K562 (cell line): ENCODE measurements around the gene RNF112. TPM values are rescaled to one million over a fixed set of nuclear protein-coding genes. Genes with fewer than 3 reads are reported as not detected.

Experiments used
- CCNT2 ChIP-seq: IDR thresholded peaks from 2 replicates; pipeline ENCODE4 v1.6.1; 2011; ENCODE audit warnings: borderline replicate concordance, low read depth, mild to moderate bottlenecking, moderate library complexity, mixed read lengths, low read length; ENCODE audit not compliant: insufficient read length; ENCODE audit errors: extremely low read depth
- CREM ChIP-seq: IDR thresholded peaks from 2 replicates; pipeline ENCODE4 v1.6.1; 2014; ENCODE audit warnings: antibody characterized with exemption, low read depth
- DIDO1 ChIP-seq: fragments of 450-650 bp; IDR thresholded peaks from 2 replicates; pipeline ENCODE4 v1.6.1; 2016; ENCODE audit warnings: low read depth, missing biosample characterization, missing genetic modification characterization
- EP400 ChIP-seq: fragments of 450-650 bp; IDR thresholded peaks from 2 replicates; pipeline ENCODE4 v1.6.1; 2017; ENCODE audit warnings: antibody characterized with exemption, mild to moderate bottlenecking, moderate library complexity
- ERF ChIP-seq: fragments of 450-650 bp; formaldehyde crosslinking; IDR thresholded peaks from 2 replicates; pipeline ENCODE4 v1.4.0; 2020; ENCODE audit warnings: mild to moderate bottlenecking, mixed read lengths
- EZH2 ChIP-seq: IDR thresholded peaks from 2 replicates; pipeline ENCODE4 v1.6.1; 2012; ENCODE audit warnings: low read depth, mild to moderate bottlenecking, inconsistent platforms, low read length, borderline replicate concordance
- HDAC1 ChIP-seq, 2 experiments: fragments of 450-650 bp; IDR thresholded peaks; 2 replicates each; pipeline ENCODE4 v1.6.1; 2016 to 2017; ENCODE audit warnings: inconsistent platforms in 1 of 2, mild to moderate bottlenecking in 1 of 2, moderate library complexity in 1 of 2
- KLF16 ChIP-seq: IDR thresholded peaks from 2 replicates; pipeline ENCODE4 v1.6.1; 2016; ENCODE audit warnings: antibody characterized with exemption
- L3MBTL2 ChIP-seq: fragments of 450-650 bp; IDR thresholded peaks from 2 replicates; pipeline ENCODE4 v1.6.1; 2016; ENCODE audit warnings: mild to moderate bottlenecking, moderate library complexity
- MCM5 ChIP-seq: fragments of 450-650 bp; IDR thresholded peaks from 2 replicates; pipeline ENCODE4 v1.6.1; 2016; ENCODE audit warnings: low read depth
- NFXL1 ChIP-seq: fragments of 450-650 bp; formaldehyde crosslinking; IDR thresholded peaks from 2 replicates; pipeline ENCODE4 v1.4.0; 2021; ENCODE audit warnings: mild to moderate bottlenecking
- PHTF2 ChIP-seq: fragments of 250-450 bp; sonication (Bioruptor Pico); IDR thresholded peaks from 2 replicates; pipeline ENCODE4 v1.5.0; 2021; ENCODE audit warnings: mild to moderate bottlenecking
- SMARCA5 ChIP-seq: fragments of 450-650 bp; IDR thresholded peaks from 2 replicates; pipeline ENCODE4 v1.6.1; 2016
- SNRNP70 ChIP-seq: fragments of 200-400 bp; formaldehyde crosslinking; optimal IDR thresholded peaks from 2 replicates; pipeline ENCODE3; 2017; ENCODE audit warnings: low read depth, low read length
- TRIM24 ChIP-seq, 2 experiments: fragments of 450-650 bp; IDR thresholded peaks; 2 replicates each; pipeline ENCODE4 v1.6.1; 2016
- U2AF2 ChIP-seq: fragments of 200-400 bp; formaldehyde crosslinking; optimal IDR thresholded peaks from 2 replicates; pipeline ENCODE3; 2017; ENCODE audit warnings: low read depth, mild to moderate bottlenecking, low read length
- VEZF1 ChIP-seq: fragments of 200-800 bp; sonication (Bioruptor generic); IDR thresholded peaks from 2 replicates; pipeline ENCODE4 v1.6.1; 2017; ENCODE audit warnings: missing genetic modification characterization, missing compliant biosample characterization
- XRCC3 ChIP-seq: fragments of 450-650 bp; IDR thresholded peaks from 2 replicates; pipeline ENCODE4 v1.6.1; 2017; ENCODE audit warnings: mild to moderate bottlenecking, moderate library complexity
- YBX1 ChIP-seq: fragments of 450-650 bp; IDR thresholded peaks from 2 replicates; pipeline ENCODE4 v1.7.1; 2016; ENCODE audit warnings: mild to moderate bottlenecking
- ZC3H11A ChIP-seq: IDR thresholded peaks from 2 replicates; pipeline ENCODE4 v1.6.1; 2012; ENCODE audit warnings: low read depth, low read length, improper control_type of control experiment
- ZNF121 ChIP-seq: sonication (generic); formaldehyde crosslinking; conservative IDR thresholded peaks from 2 replicates; pipeline ENCODE4 v1.8.0; 2022; ENCODE audit warnings: missing genetic modification reagents
- ZNF239 ChIP-seq: fragments of 250-450 bp; sonication (Bioruptor Pico); IDR thresholded peaks from 2 replicates; pipeline ENCODE4 v1.4.0; 2020; ENCODE audit warnings: mild to moderate bottlenecking
- ZNF263 ChIP-seq: sonication (generic); formaldehyde crosslinking; IDR thresholded peaks from 2 replicates; pipeline ENCODE4 v1.8.0; 2022; ENCODE audit warnings: mild to moderate bottlenecking, missing genetic modification reagents, borderline replicate concordance
- ZZZ3 ChIP-seq: fragments of 450-650 bp; IDR thresholded peaks from 2 replicates; pipeline ENCODE4 v1.6.1; 2016; ENCODE audit warnings: antibody characterized with exemption, mild to moderate bottlenecking, moderate library complexity
- polyA plus RNA-seq, 8 experiments: library from polyadenylated mRNA; depleted of rRNA in 4 of 8; stranded (reverse) in 5 of 8; unstranded in 3 of 8; fragments of >200 nt; fragmentation: Nextera tagmentation in 2 of 8; fragmentation: Illumina TruSeq in 1 of 8; extraction: Ambion mirVana in 2 of 8; extraction: Trizol in 1 of 8; gene quantifications; 2 replicates each; pipeline versions ENCODE4 v1.2.1 to v1.2.3, GENCODE V29; 2011 to 2014; ENCODE audit warnings: inconsistent platforms in 1 of 8, missing spikeins in 1 of 8
- total RNA-seq, 7 experiments: library from RNA; depleted of rRNA in 6 of 7; stranded (reverse); fragments of >200 nt in 6 of 7; fragmentation: Illumina TruSeq in 2 of 7; extraction: Trizol in 2 of 7; gene quantifications; 2 replicates each; pipeline versions ENCODE4 v1.2.1 to v1.2.3, GENCODE V29; 2011 to 2021; ENCODE audit warnings: low replicate concordance in 1 of 7
- TF ChIP-seq, protein P1 (sequence below): sonication (generic); formaldehyde crosslinking; IDR thresholded peaks from 2 replicates; pipeline ENCODE4 v1.9.0; 2022; ENCODE audit warnings: mild to moderate bottlenecking, missing genetic modification reagents
- TF ChIP-seq, protein P2 (sequence below): sonication (generic); formaldehyde crosslinking; IDR thresholded peaks from 2 replicates; pipeline ENCODE4 v1.5.0; 2020; ENCODE audit warnings: missing genetic modification reagents
- TF ChIP-seq, protein P3 (sequence below): IDR thresholded peaks from 3 replicates; pipeline ENCODE4 v1.6.1; 2011; ENCODE audit warnings: borderline replicate concordance, mild to moderate bottlenecking, moderate library complexity; ENCODE audit not compliant: insufficient read length; ENCODE audit errors: extremely low read depth

Gene RNF112
- total and polyA plus RNA-seq, 9 of the 15 experiments (the other 6 are each of a cell fraction or from before 2014, with no cell fraction given), result 0.05 TPM; not detected in 8

DNA sequence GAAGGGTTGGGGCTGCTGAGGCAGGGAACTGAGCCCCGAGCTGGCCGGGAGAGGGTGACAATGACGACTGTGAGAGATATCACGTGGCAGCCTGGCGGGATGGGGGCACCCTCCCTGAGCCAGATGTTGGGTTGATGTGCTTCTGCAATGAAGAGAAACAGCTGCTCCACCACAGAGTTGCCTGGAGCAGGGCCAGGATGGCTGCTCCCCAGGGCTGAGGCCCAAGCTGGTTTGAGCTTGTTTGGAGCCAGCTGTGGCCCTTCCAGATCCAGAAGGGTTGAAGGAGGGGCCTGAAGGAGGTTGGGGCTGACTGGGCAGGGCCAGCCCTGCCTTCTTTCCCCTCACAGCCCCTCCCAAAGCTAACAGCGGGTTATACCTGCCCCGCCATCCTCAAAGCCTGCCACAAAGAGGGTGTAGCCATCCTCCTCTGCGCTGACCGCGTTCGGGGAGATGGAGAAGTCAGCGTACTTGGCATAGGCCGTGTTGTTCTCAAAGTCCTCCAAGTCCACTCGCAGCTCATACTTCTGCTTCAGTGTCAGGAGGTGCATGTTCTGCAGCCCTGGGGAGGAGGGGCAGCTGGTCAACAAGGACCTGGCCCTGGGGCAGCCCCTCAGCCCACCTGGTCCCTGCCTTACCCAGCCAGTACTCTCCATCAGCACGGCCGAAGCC is 26.2 kb upstream of the RNF112 start (continued):
- peak; percentile 71 for TF ChIP-seq VEZF1
- TF ChIP-seq CCNT2, result no peak
- TF ChIP-seq CREM, result no peak
- no peak for TF ChIP-seq HDAC1 (IDR thresholded peaks at IDR 0.05)
- TF ChIP-seq EP400, result no peak
- TF ChIP-seq DIDO1 (tag), result no peak
- 0 out of 4 replicates have a peak, but pooled peaks of 1 of the 2 experiments have one; percentile 17 for TF ChIP-seq TRIM24 (IDR thresholded peaks at IDR 0.05)
- TF ChIP-seq EZH2, result no peak
- TF ChIP-seq ERF (CRISPR knock-in tag), result no peak
- TF ChIP-seq, protein P1, sequence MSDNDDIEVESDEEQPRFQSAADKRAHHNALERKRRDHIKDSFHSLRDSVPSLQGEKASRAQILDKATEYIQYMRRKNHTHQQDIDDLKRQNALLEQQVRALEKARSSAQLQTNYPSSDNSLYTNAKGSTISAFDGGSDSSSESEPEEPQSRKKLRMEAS (CRISPR knock-in tag), result no peak
- no peak for TF ChIP-seq MCM5
- TF ChIP-seq, protein P2, sequence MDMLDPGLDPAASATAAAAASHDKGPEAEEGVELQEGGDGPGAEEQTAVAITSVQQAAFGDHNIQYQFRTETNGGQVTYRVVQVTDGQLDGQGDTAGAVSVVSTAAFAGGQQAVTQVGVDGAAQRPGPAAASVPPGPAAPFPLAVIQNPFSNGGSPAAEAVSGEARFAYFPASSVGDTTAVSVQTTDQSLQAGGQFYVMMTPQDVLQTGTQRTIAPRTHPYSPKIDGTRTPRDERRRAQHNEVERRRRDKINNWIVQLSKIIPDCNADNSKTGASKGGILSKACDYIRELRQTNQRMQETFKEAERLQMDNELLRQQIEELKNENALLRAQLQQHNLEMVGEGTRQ (CRISPR knock-in tag), result no peak
- TF ChIP-seq PHTF2 (CRISPR knock-in tag), result no peak
- TF ChIP-seq ZNF263 (CRISPR knock-in tag), result no peak
- TF ChIP-seq ZZZ3, result no peak
- TF ChIP-seq ZNF239 (CRISPR knock-in tag), result no peak
- TF ChIP-seq NFXL1 (CRISPR knock-in tag), result no peak
- peak; percentile 29; the same call in 1 of the 2 replicates for TF ChIP-seq L3MBTL2
- TF ChIP-seq SMARCA5, result no peak
- TF ChIP-seq YBX1, result no peak
- TF ChIP-seq KLF16, result peak; percentile 85
- TF ChIP-seq ZNF121 (CRISPR knock-in tag), result no peak
- no peak for TF ChIP-seq ZC3H11A
- TF ChIP-seq XRCC3, result no peak
- no peak for TF ChIP-seq U2AF2
- no peak for TF ChIP-seq SNRNP70
- TF ChIP-seq, protein P3, sequence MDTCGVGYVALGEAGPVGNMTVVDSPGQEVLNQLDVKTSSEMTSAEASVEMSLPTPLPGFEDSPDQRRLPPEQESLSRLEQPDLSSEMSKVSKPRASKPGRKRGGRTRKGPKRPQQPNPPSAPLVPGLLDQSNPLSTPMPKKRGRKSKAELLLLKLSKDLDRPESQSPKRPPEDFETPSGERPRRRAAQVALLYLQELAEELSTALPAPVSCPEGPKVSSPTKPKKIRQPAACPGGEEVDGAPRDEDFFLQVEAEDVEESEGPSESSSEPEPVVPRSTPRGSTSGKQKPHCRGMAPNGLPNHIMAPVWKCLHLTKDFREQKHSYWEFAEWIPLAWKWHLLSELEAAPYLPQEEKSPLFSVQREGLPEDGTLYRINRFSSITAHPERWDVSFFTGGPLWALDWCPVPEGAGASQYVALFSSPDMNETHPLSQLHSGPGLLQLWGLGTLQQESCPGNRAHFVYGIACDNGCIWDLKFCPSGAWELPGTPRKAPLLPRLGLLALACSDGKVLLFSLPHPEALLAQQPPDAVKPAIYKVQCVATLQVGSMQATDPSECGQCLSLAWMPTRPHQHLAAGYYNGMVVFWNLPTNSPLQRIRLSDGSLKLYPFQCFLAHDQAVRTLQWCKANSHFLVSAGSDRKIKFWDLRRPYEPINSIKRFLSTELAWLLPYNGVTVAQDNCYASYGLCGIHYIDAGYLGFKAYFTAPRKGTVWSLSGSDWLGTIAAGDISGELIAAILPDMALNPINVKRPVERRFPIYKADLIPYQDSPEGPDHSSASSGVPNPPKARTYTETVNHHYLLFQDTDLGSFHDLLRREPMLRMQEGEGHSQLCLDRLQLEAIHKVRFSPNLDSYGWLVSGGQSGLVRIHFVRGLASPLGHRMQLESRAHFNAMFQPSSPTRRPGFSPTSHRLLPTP, result no peak
